Measurements from ENCODE around the gene C5orf63.
"Not testable (repeated sequence)": the region's sequence is repeated elsewhere in the genome, so short reads cannot be mapped to it uniquely, and the experiment has no call there.

C5orf63 gene

GRCh38 chr5:127005282-127005681, 68.0 kb downstream of the C5orf63 start:
- DNase-seq = not testable (repeated sequence)

GRCh38 chr5:127004721-127005120, 68.6 kb downstream of the C5orf63 start:
- no peak for DNase-seq

GRCh38 chr5:127003798-127004495, 69.4 kb downstream of the C5orf63 start:
- DNase-seq = no peak

GRCh38 chr5:127002390-127002789, 70.9 kb downstream of the C5orf63 start:
- no peak for DNase-seq

- no peak for DNase-seq
Measured at GRCh38 chr5:127001621-127002296, 71.5 kb downstream of the C5orf63 start.
